Measurements from ENCODE around the gene IL6ST. TPM values are rescaled to one million over a fixed set of nuclear protein-coding genes. Genes with fewer than 3 reads are reported as not detected.

The IL6ST gene
- total RNA-seq, 1 donor from 2014 or later: 255 TPM

DNA sequence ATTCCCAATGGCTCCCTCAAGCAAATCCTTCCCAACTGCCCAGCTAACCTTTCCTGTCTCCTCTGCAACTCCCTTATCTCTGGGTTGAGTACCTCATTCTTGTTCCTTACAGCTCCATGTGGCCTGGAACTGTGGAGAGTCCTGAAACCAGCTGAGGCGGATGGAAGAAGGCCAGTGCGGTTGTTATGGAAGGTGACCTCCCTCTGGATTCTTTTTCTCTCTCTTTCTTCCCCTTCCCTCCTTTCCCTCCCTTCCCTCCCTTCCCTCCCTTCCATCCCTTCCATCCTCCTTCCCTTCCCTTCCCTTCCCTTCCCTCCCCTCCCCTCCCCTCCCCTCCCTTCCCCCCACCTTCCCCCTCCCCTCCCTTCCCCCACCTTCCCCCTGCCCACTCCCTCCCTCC, 98.5 kb downstream of the IL6ST start:
- no peak for DNase-seq (ENCODE audit: low spot score)

DNA sequence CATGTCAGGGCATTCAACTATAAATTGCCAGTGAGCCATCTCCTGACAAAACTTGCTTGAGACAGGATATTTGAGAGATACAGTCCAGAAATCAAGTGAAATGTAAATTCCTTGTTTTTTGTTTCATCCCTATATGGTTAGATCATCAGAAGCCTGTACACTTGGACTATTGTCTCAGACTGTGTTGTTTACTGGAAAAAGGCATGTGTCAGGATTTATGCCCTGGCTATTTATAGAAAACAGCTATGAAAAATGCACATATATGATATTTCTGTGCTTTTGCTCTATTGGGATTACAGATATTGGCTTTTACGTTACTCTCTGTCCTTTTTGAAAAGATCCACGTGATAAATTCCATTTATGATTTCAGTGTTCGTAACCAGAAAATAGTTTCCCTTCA, 99.4 kb downstream of the IL6ST start:
- no peak for DNase-seq (ENCODE audit: low spot score)

DNA sequence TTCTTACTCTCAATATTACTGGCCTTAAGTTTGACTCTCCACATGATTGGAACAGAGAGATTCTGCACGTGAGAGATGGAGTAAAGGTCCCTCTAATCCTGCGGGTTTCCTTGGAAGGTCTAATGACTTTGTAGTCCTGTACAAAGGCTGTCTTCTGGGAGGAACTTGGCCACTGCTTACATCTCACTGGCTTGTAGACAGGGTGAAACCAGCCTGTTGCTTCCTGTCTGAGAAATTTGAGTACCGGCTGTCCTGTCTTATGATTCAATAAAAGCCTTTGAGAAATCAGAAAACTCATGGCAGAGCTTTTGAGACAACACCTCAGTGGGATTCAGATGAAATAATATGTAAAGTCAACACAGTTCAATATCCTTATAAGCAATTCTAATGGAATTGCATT, 100.6 kb downstream of the IL6ST start:
- DNase-seq (ENCODE audit: low spot score): no peak

DNA sequence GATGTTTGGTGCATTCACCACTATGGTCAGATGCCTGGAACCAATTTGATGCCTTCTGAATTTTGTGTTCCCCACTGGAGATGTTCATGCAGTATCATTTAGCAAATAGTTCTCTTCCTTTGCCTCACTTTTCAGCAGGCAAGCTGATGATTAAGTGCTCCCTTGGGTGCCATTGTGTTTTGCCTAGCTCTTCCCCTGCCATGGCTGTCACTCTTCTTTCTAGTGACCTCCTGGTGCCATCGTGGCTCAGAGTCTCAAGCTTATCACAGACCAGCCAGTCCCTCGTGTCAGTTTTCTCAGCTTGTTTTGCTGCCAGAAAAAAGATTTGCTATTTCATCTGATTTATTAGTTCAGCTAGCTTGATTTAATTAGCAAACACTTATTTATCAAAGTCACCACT, 102.3 kb downstream of the IL6ST start:
- no peak for DNase-seq (ENCODE audit: low spot score)

DNA sequence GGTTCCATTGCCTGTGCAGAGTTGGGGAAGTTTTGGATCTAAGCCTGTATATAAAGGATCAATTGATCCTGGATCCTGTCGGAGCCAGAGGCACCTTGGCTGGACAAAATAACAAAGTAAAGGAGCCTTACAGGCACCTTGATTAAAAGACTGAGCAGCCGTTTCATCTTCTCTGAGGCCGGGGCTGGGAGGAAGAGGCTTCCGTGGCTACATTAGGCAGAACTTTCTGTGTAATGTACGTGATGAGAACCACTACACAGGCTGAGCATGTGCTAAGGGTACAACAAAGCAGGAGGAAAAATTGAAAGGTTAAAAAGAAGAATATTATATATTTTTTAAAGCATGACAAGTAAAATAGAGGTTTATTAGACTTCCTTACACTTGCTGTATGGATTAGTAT, 106.6 kb downstream of the IL6ST start:
- no peak for DNase-seq (ENCODE audit: low spot score)

DNA sequence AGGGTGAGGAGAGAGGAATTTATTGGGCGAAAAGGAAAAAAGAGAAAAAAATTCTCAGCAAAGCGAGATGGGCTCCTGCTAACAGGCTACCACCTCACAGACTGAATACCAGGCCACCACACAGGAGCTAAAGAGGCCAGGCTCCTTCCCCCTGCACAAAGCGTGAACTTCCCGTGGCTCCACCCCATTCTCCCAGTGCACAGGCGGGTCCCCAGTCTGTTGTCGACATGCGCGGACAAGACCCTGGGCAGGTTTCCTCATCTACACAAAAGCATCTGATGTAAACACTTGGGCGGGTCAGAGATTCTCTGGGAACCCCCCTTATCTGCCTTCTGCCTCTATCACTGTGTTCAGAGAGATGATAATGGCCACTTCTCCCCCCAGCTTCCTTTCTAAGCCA, 109.4 kb downstream of the IL6ST start:
- no peak for DNase-seq (ENCODE audit: low spot score)

Other genes with a start within 250 kb of the IL6ST start
- gene IL31RA, start 143.6 kb downstream of the IL6ST start, total RNA-seq: not detected
- 0.34 TPM for gene ANKRD55, start 238.4 kb upstream of the IL6ST start, total RNA-seq